C4-2B (cell line): Measurements from ENCODE around the gene THRB.

Source experiments
- CTCF ChIP-seq: fragments of 450-650 bp; conservative IDR thresholded peaks from 2 replicates; pipeline ENCODE4 v1.5.1; 2017; ENCODE audit warnings: mild to moderate bottlenecking
- ZFX ChIP-seq: fragments of 450-650 bp; IDR thresholded peaks from 2 replicates; pipeline ENCODE4 v1.6.1; 2017

GRCh38 chr3:24139463-24140412 lies 354.9 kb downstream of the THRB start:
- TF ChIP-seq CTCF (no peak; the same call in none of the 2 replicates), ZFX (no peak)
